SK-N-SH treated with all-trans-retinoic acid at 6 μM for 48 hours (cell line): Measurements from ENCODE around the gene MTHFD2L.

ENCODE experiments used
- ATAC-seq: fragments of 200-7000 bp; cut with Tn5 transposase; 3 replicates; pipeline ENCODE4 v1.9.1; 2020; ENCODE audit warnings: mild to moderate bottlenecking, moderate library complexity
- ARNTL ChIP-seq: fragments of 450-650 bp; formaldehyde crosslinking; IDR thresholded peaks from 2 replicates; pipeline ENCODE4 v1.5.0; 2020; ENCODE audit warnings: low read depth, mild to moderate bottlenecking, moderate library complexity, borderline replicate concordance
- BACH2 ChIP-seq: fragments of 250-450 bp; sonication (Bioruptor Pico); IDR thresholded peaks from 2 replicates; pipeline ENCODE4 v1.9.0; 2021; ENCODE audit warnings: mild to moderate bottlenecking, borderline replicate concordance
- CSDC2 ChIP-seq: fragments of 250-450 bp; sonication (Bioruptor Pico); IDR thresholded peaks from 2 replicates; pipeline ENCODE4 v1.5.0; 2020; ENCODE audit warnings: mild to moderate bottlenecking, moderate library complexity
- CSRNP3 ChIP-seq: fragments of 250-450 bp; sonication (Bioruptor Pico); IDR thresholded peaks from 2 replicates; pipeline ENCODE4 v1.5.1; 2021; ENCODE audit warnings: mild to moderate bottlenecking, moderate library complexity
- ISL1 ChIP-seq: fragments of 250-450 bp; sonication (Bioruptor Pico); IDR thresholded peaks from 2 replicates; pipeline ENCODE4 v2.1.2; 2022; ENCODE audit warnings: mild to moderate bottlenecking, moderate library complexity
- OSR1 ChIP-seq: fragments of 250-450 bp; sonication (Bioruptor Pico); IDR thresholded peaks from 2 replicates; pipeline ENCODE4 v1.8.0; 2022; ENCODE audit warnings: moderate library complexity, mild to moderate bottlenecking, inconsistent platforms
- POU6F1 ChIP-seq: fragments of 250-450 bp; sonication (Bioruptor Pico); IDR thresholded peaks from 2 replicates; pipeline ENCODE4 v1.8.0; 2021; ENCODE audit warnings: low read depth, mild to moderate bottlenecking, moderate library complexity, borderline replicate concordance
- PPARA ChIP-seq: fragments of 250-450 bp; sonication (Bioruptor Pico); IDR thresholded peaks from 2 replicates; pipeline ENCODE4 v1.5.0; 2020; ENCODE audit warnings: mild to moderate bottlenecking, borderline replicate concordance
- RARB ChIP-seq: fragments of 250-450 bp; sonication (Bioruptor Pico); IDR thresholded peaks from 2 replicates; pipeline ENCODE4 v1.8.0; 2021; ENCODE audit warnings: mild to moderate bottlenecking, moderate library complexity
- SNAI2 ChIP-seq: fragments of 250-450 bp; sonication (Bioruptor Pico); IDR thresholded peaks from 2 replicates; pipeline ENCODE4 v1.5.0; 2020; ENCODE audit warnings: mild to moderate bottlenecking, moderate library complexity
- TOX ChIP-seq: fragments of 250-450 bp; sonication (Bioruptor Pico); IDR thresholded peaks from 2 replicates; pipeline ENCODE4 v1.8.0; 2021; ENCODE audit warnings: mild to moderate bottlenecking, moderate library complexity, borderline replicate concordance
- TSHZ2 ChIP-seq: fragments of 250-450 bp; sonication (Bioruptor Pico); IDR thresholded peaks from 2 replicates; pipeline ENCODE4 v1.5.0; 2020; ENCODE audit warnings: mild to moderate bottlenecking, moderate library complexity
- ZC3H10 ChIP-seq: fragments of 250-450 bp; sonication (Bioruptor Pico); IDR thresholded peaks from 2 replicates; pipeline ENCODE4 v1.5.1; 2021; ENCODE audit warnings: mild to moderate bottlenecking, moderate library complexity
- ZFP3 ChIP-seq: fragments of 250-450 bp; sonication (Bioruptor Pico); IDR thresholded peaks from 2 replicates; pipeline ENCODE4 v1.5.0; 2020; ENCODE audit warnings: mild to moderate bottlenecking, moderate library complexity
- ZFP30 ChIP-seq: fragments of 450-650 bp; formaldehyde crosslinking; IDR thresholded peaks from 2 replicates; pipeline ENCODE4 v1.5.0; 2022; ENCODE audit warnings: mild to moderate bottlenecking, moderate library complexity
- ZNF565 ChIP-seq: fragments of 450-650 bp; formaldehyde crosslinking; conservative IDR thresholded peaks from 2 replicates; pipeline ENCODE4 v1.5.0; 2020; ENCODE audit warnings: low read depth, mild to moderate bottlenecking, moderate library complexity
- ZNF70 ChIP-seq: fragments of 450-650 bp; formaldehyde crosslinking; IDR thresholded peaks from 2 replicates; pipeline ENCODE4 v1.5.0; 2020; ENCODE audit warnings: mild to moderate bottlenecking, moderate library complexity
- ZNF8 ChIP-seq: fragments of 450-650 bp; formaldehyde crosslinking; IDR thresholded peaks from 2 replicates; pipeline ENCODE4 v1.5.0; 2020; ENCODE audit warnings: mild to moderate bottlenecking, moderate library complexity
- TF ChIP-seq, protein P1 (sequence below): fragments of 250-450 bp; sonication (Bioruptor Pico); IDR thresholded peaks from 2 replicates; pipeline ENCODE4 v1.8.0; 2020; ENCODE audit warnings: mild to moderate bottlenecking, moderate library complexity, borderline replicate concordance

MTHFD2L gene

GRCh38 chr4:74167585-74167984 is 9.7 kb downstream of the MTHFD2L start (continued):
- TF ChIP-seq TOX (no peak), ZNF565 (no peak), SNAI2 (no peak), ZNF70 (CRISPR knock-in tag) (no peak)
- TF ChIP-seq, all 23 proteins: peak for 0

GRCh38 chr4:74168841-74169240 is 10.9 kb downstream of the MTHFD2L start:
- ATAC-seq = no peak
- TF ChIP-seq PPARA (CRISPR knock-in tag) (no peak), ZFP30 (CRISPR knock-in tag) (no peak), ZNF565 (no peak), ARNTL (CRISPR knock-in tag) (no peak), ZC3H10 (no peak), POU6F1 (no peak), ZNF70 (CRISPR knock-in tag) (no peak), CSDC2 (CRISPR knock-in tag) (no peak)
- TF ChIP-seq, protein P1, sequence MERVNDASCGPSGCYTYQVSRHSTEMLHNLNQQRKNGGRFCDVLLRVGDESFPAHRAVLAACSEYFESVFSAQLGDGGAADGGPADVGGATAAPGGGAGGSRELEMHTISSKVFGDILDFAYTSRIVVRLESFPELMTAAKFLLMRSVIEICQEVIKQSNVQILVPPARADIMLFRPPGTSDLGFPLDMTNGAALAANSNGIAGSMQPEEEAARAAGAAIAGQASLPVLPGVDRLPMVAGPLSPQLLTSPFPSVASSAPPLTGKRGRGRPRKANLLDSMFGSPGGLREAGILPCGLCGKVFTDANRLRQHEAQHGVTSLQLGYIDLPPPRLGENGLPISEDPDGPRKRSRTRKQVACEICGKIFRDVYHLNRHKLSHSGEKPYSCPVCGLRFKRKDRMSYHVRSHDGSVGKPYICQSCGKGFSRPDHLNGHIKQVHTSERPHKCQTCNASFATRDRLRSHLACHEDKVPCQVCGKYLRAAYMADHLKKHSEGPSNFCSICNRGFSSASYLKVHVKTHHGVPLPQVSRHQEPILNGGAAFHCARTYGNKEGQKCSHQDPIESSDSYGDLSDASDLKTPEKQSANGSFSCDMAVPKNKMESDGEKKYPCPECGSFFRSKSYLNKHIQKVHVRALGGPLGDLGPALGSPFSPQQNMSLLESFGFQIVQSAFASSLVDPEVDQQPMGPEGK (CRISPR knock-in tag) = no peak

- no peak for ATAC-seq
- TF ChIP-seq ZFP3 (CRISPR knock-in tag) (no peak), ISL1 (CRISPR knock-in tag) (no peak)
Observed at GRCh38 chr4:74173321-74173720, 15.4 kb downstream of the MTHFD2L start.

- TF ChIP-seq ZNF8 (CRISPR knock-in tag) (no peak), CSRNP3 (CRISPR knock-in tag) (no peak), ZC3H10 (no peak), RARB (CRISPR knock-in tag) (no peak), ZNF565 (no peak), TOX (no peak)
- no peak for ATAC-seq
Observed at GRCh38 chr4:74174421-74174820, 16.5 kb downstream of the MTHFD2L start.

DNA sequence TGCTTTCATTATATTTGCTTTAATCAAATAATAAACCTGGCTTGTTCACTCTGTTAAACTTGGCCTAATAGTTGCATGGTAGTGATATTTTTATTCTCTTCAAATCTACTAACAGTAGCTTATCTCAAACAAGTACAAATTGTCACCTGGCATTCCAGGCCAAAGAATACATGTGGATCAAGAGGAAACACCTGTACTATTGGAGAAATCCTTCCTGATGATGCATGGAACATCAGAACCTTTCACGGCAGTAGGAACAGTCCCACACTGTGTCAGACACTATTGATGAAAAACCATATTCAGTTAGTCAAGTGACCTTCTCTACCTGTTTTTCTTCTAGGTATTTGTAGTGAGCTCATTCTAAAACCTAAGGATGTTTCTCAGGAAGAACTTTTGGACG is 17.0 kb downstream of the MTHFD2L start:
- no peak for ATAC-seq
- TF ChIP-seq RARB (CRISPR knock-in tag) (no peak), ZFP3 (CRISPR knock-in tag) (no peak), ZC3H10 (no peak), ISL1 (CRISPR knock-in tag) (no peak), ARNTL (CRISPR knock-in tag) (no peak), ZNF565 (no peak), CSRNP3 (CRISPR knock-in tag) (no peak), SNAI2 (no peak), OSR1 (CRISPR knock-in tag) (no peak)

- no peak for ATAC-seq
- TF ChIP-seq TSHZ2 (CRISPR knock-in tag) (no peak), CSRNP3 (CRISPR knock-in tag) (no peak), BACH2 (CRISPR knock-in tag) (no peak)
Observed at GRCh38 chr4:74175379-74175778, 17.5 kb downstream of the MTHFD2L start.
